ENCODE measurements around the gene CCHCR1. TPM values are rescaled to one million over a fixed set of nuclear protein-coding genes. Genes with fewer than 3 reads are reported as not detected.
A peak's percentile ranks its signal among the peaks of the same experiment; 100 is the strongest.
"Not testable (repeated sequence)": the region's sequence is repeated elsewhere in the genome, so short reads cannot be mapped to it uniquely, and the experiment has no call there.

Gene CCHCR1
- polyA plus RNA-seq, 1 experiment, result 10.4 TPM

DNA sequence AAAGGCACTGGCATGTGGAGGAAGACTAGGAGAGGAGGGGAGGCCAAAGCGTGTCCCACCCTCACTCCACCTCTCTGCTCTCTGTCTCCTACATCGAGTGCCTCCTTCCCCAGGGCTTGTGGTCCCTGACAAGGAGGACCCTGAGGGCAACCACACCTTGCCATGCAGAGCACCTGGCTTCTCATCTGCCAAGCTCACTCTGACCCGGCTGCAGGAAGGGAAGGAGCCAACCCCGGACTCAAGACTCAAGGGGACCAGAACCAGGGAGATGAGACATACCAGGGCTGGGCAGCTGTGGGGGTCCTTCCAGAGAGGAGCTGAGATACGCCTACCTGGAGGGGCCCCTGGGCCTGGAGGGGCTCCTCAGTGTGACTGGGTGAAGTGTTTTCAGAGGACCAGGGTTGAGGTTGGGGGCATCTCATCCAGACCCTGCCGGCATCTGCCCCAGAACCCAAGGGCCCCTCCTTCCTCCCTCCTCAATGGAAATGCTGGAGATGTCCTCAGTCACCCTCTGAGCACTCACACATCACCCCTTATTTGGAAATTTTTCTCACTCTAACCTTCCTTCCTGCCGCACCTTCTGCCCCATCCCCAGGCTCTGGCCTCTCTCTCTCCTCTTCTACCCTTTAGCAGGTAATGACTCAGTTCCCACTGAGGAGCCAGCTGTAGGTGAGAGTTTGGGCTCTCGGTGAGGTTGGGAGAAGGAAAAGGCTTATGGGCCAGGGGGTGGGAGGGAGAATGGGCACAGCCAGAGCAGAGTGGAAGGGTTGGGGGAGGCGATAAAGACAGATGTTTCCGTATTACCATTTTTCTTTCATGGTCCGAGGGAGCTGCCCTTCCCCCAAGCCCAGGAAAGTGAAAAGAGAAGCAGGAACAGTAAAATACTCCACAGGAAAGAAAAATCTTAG lies 44.9 kb upstream of the CCHCR1 start:
- POLR2A ChIA-PET, result no interaction called here
- TF ChIP-seq CTCF (IDR thresholded peaks at IDR 0.05; ENCODE audit: low read depth, low read length), result no peak
- Histone ChIP-seq H3K27me3 (ENCODE audit: control insufficient read depth, insufficient read depth, low read length) (no peaks in the 10 kb centered on the region), H3K27ac (ENCODE audit: low read depth, low read length) (no peak overlapping the region), H3K9me3 (ENCODE audit: control insufficient read depth, insufficient read depth, low read length) (peaks cover 4% of the 10 kb centered on the region), H3K4me3 (ENCODE audit: low read depth, low read length) (no peak overlapping the region)
- no peak for DNase-seq (ENCODE audit: low read depth, low spot score)
- CTCF ChIA-PET, result interaction anchor here (0.6 to 1.4 kb wide), 6 partner anchors 8 to 1636 kb away, joined by 3 to 6 read pairs (median 3); partner anchors contain the start of gene TAP2

GRCh38 chr6:31199105-31199452 lies 41.5 kb upstream of the CCHCR1 start:
- H3K27me3 ChIP-seq (ENCODE audit: control insufficient read depth, insufficient read depth, low read length); POLR2A ChIA-PET; DNase-seq (ENCODE audit: low read depth, low spot score); H3K27ac ChIP-seq (ENCODE audit: low read depth, low read length); H3K4me3 ChIP-seq (ENCODE audit: low read depth, low read length); H3K9me3 ChIP-seq (ENCODE audit: control insufficient read depth, insufficient read depth, low read length): not testable (repeated sequence)
- CTCF ChIA-PET, result interaction anchor here (3.7 kb wide), 1 partner anchor 168 kb away, joined by 75 read pairs; no protein-coding TSS in a partner anchor

GRCh38 chr6:31197559-31198305 lies 40.1 kb upstream of the CCHCR1 start:
- ChIA-PET POLR2A (no interaction called here), CTCF (interaction anchor here (0.6 to 3.7 kb wide), 8 partner anchors 14 to 247 kb away, joined by 3 to 75 read pairs (median 6); partner anchors contain the start of gene TCF19)
- H3K27ac ChIP-seq (ENCODE audit: low read depth, low read length), result peak overlapping the region; percentile 80
- H3K27me3 ChIP-seq (ENCODE audit: control insufficient read depth, insufficient read depth, low read length), result no peaks in the 10 kb centered on the region
- peaks cover 4% of the 10 kb centered on the region for H3K9me3 ChIP-seq (ENCODE audit: control insufficient read depth, insufficient read depth, low read length)
- H3K4me3 ChIP-seq (ENCODE audit: low read depth, low read length), result peak overlapping the region; percentile 80
- DNase-seq (ENCODE audit: low read depth, low spot score), result no peak
- TF ChIP-seq CTCF (IDR thresholded peaks at IDR 0.05; ENCODE audit: low read depth, low read length), result no peak

DNA sequence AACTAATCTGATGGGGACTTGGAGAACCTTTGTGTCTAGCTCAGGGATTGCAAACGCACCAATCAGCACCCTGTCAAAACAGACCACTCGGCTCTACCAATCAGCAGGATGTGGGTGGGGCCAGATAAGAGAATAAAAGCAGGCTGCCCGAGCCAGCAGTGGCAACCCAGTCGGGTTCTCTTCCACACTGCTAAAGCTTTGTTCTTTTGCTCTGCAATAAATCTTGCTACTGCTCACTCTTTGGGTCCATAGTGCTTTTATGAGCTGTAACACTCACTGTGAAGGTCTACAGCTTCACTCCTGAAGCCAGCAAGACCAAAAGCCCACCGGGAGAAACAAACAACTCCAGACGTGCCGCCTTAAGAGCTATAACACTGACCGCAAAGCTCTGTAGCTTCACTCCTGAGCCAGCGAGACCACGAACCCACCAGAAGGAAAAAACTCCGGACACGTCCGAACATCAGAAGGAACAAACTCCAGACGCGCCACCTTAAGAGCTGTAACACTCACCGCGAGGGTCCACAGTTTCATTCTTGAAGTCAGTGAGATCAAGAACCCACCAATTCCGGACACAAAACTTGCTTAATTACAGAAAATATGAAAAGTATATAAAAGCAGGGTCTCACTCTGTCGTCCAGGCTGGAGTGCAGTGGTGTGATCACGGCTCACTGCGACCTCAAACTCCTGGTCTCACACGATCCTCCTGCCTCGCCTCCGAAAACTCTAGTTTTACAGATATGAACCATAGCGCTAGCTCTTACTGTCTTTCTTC lies 38.8 kb upstream of the CCHCR1 start:
- not testable (repeated sequence) for H3K9me3 ChIP-seq (ENCODE audit: control insufficient read depth, insufficient read depth, low read length); H3K27ac ChIP-seq (ENCODE audit: low read depth, low read length); DNase-seq (ENCODE audit: low read depth, low spot score); H3K27me3 ChIP-seq (ENCODE audit: control insufficient read depth, insufficient read depth, low read length)
- POLR2A ChIA-PET, result interaction anchor here (0.6 kb wide), 1 partner anchor 501 kb away, joined by 3 read pairs; no protein-coding TSS in a partner anchor
- H3K4me3 ChIP-seq (ENCODE audit: low read depth, low read length), result peak overlapping the region; percentile 80; the same call in 1 of the 2 replicates
- CTCF ChIA-PET, result interaction anchor here (0.6 to 3.7 kb wide), 19 partner anchors 10 to 248 kb away, joined by 3 to 75 read pairs (median 4); partner anchors contain the start of gene TCF19

DNA sequence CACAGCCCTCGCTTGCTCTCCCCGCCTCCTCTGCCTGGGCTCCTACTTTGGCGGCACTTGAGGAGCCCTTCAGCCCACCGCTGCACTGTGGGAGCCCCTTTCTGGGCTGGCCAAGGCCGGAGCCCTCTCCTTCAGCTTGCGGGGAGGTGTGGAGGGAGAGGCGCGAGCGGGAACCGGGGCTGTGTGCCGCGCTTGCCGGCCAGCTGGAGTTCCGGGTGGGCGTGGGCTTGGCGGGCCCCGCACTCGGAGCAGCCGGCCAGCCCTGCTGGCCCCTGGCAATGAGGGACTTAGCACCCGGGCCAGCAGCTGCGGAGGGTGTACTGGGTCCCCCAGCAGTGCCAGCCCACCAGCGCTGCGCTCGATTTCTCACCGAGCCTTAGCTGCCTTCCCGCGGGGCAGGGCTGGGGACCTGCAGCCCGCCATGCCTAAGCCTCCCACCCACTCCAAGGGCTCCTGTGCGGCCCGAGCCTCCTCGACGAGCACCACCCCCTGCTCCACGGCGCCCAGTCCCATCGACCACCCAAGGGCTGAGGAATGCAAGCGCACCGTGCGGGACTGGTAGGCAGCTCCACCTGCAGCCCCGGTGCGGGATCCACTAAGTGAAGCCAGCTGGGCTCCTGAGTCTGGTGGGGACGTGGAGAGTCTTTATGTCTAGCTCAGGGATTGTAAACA lies 37.8 kb upstream of the CCHCR1 start:
- H3K27me3 ChIP-seq (ENCODE audit: control insufficient read depth, insufficient read depth, low read length); DNase-seq (ENCODE audit: low read depth, low spot score); H3K4me3 ChIP-seq (ENCODE audit: low read depth, low read length); H3K9me3 ChIP-seq (ENCODE audit: control insufficient read depth, insufficient read depth, low read length); POLR2A ChIA-PET; H3K27ac ChIP-seq (ENCODE audit: low read depth, low read length): not testable (repeated sequence)
- CTCF ChIA-PET, result interaction anchor here (2.6 to 4.0 kb wide), 3 partner anchors 58 to 172 kb away, joined by 8 to 75 read pairs (median 19); no protein-coding TSS in a partner anchor

All from AG04450 (cell line).